Smooth muscle cell (in vitro differentiated cells): ENCODE results near the gene SHROOM2. TPM values are rescaled to one million over a fixed set of nuclear protein-coding genes. Genes with fewer than 3 reads are reported as not detected.

Experiments used
- DNase-seq: peaks from one replicate; lab custom pipeline; 2025; ENCODE audit not compliant: unreplicated experiment; lab: John Stamatoyannopoulos, UW
- H2AFZ ChIP-seq: fragments of 200-600 bp; sonication (generic); 2 replicates; pipeline ENCODE4 v1.6.0; 2016; ENCODE audit warnings: antibody characterized with exemption, low read depth, mild to moderate bottlenecking
- H3F3A ChIP-seq: fragments of 200-600 bp; sonication (generic); 2 replicates; pipeline ENCODE4 v1.6.0; 2017; ENCODE audit warnings: antibody characterized with exemption, low read depth
- H3K27ac ChIP-seq: fragments of 200-600 bp; sonication (generic); 2 replicates; pipeline ENCODE4 v1.5.1; 2016; ENCODE audit warnings: low read depth, mild to moderate bottlenecking
- H3K27me3 ChIP-seq: fragments of 200-600 bp; sonication (generic); 2 replicates; pipeline ENCODE4 v1.6.1; 2016; ENCODE audit warnings: low read depth, mild to moderate bottlenecking
- H3K36me3 ChIP-seq: fragments of 200-600 bp; sonication (generic); 2 replicates; pipeline ENCODE4 v1.5.1; 2016; ENCODE audit warnings: low read depth
- H3K4me1 ChIP-seq: fragments of 200-600 bp; sonication (generic); 2 replicates; pipeline ENCODE4 v1.5.1; 2016; ENCODE audit warnings: low read depth
- H3K4me2 ChIP-seq: fragments of 200-600 bp; sonication (generic); 2 replicates; pipeline ENCODE4 v1.6.0; 2016; ENCODE audit warnings: mild to moderate bottlenecking
- H3K4me3 ChIP-seq: fragments of 200-600 bp; sonication (generic); 2 replicates; pipeline ENCODE4 v1.5.1; 2016; ENCODE audit warnings: mild to moderate bottlenecking
- H3K79me2 ChIP-seq: fragments of 200-600 bp; sonication (generic); 2 replicates; pipeline ENCODE4 v1.6.0; 2016; ENCODE audit warnings: low read depth, mild to moderate bottlenecking
- H3K9ac ChIP-seq: fragments of 200-600 bp; sonication (generic); 2 replicates; pipeline ENCODE4 v1.6.0; 2016; ENCODE audit warnings: low read depth
- H3K9me3 ChIP-seq: fragments of 200-600 bp; sonication (generic); replicated peaks from 2 replicates; pipeline ENCODE4 v1.5.1; 2016; ENCODE audit warnings: low read depth
- H4K20me1 ChIP-seq: fragments of 200-600 bp; sonication (generic); 2 replicates; pipeline ENCODE4 v1.6.0; 2016; ENCODE audit warnings: low read depth
- CTCF ChIP-seq: fragments of 200-600 bp; sonication (generic); IDR thresholded peaks from 2 replicates; pipeline ENCODE4 v1.5.1; 2017; ENCODE audit warnings: borderline replicate concordance, mild to moderate bottlenecking, antibody characterized with exemption; ENCODE audit not compliant: insufficient read depth, poor library complexity, severe bottlenecking
- WGBS: methylation state at CpG from one replicate; pipeline ENCODE4 v1.1.7; 2016; ENCODE audit warnings: low lambda C conversion rate; 5-methylcytosine and 5-hydroxymethylcytosine counted together
- polyA plus RNA-seq: library from polyadenylated mRNA; unstranded; fragments of >200 nt; fragmentation: Nextera tagmentation; extraction: Ambion mirVana; gene quantifications from 2 replicates; pipeline ENCODE4 v1.2.1, GENCODE V29; 2016
- total RNA-seq: library from RNA; depleted of rRNA; stranded (reverse); fragments of >200 nt; gene quantifications from 2 replicates; pipeline ENCODE4 v1.2.3, GENCODE V29; 2014

SHROOM2 gene
- total and polyA plus RNA-seq, 2 experiments from 2014 or later, result 5.5 to 8.9 TPM

GRCh38 chrX:9821572-9821971, 35.3 kb downstream of the SHROOM2 start:
- H3K27ac ChIP-seq, result no peak overlapping the region
- H2AFZ ChIP-seq, result no peak overlapping the region
- H4K20me1 ChIP-seq, result no peaks in the 10 kb centered on the region
- TF ChIP-seq CTCF, result no peak
- 84% methylated on average over 7 of the region's 7 CpGs for WGBS
- H3K4me3 ChIP-seq, result no peak overlapping the region
- H3K4me1 ChIP-seq, result no peaks in the 10 kb centered on the region
- H3K9ac ChIP-seq, result no peak overlapping the region
- no peaks in the 10 kb centered on the region for H3K79me2 ChIP-seq
- H3K36me3 ChIP-seq, result no peaks in the 10 kb centered on the region
- no peak for DNase-seq
- H3K4me2 ChIP-seq, result no peak overlapping the region
- no peaks in the 10 kb centered on the region for H3F3A ChIP-seq
- no peaks in the 10 kb centered on the region for H3K9me3 ChIP-seq
- H3K27me3 ChIP-seq, result no peaks in the 10 kb centered on the region

DNA sequence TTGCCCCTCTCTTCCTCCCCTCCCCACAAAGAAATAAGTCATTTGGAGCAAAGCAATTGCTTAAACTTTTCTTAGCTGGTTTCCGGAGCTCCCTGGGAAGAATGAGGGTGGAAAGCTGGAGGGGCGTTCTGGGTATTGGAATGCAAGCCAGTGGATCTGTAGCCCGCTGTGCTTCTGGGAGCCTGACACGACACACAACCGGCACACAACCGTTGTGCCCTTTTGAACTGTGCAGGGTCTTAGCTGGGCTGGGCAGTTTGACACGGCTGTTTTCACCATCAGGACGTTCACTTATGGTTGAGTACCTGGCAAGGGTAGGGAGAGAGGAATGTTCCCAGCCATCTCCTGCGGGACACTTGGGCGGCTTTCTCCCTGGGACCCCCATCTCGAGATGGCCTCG, 38.3 kb downstream of the SHROOM2 start:
- Histone ChIP-seq H3K36me3 (no peaks in the 10 kb centered on the region), H3K4me3 (no peak overlapping the region), H3K4me2 (peak overlapping the region; percentile 43), H3K79me2 (peaks cover 3% of the 10 kb centered on the region), H3K9me3 (no peaks in the 10 kb centered on the region), H3K9ac (no peak overlapping the region), H4K20me1 (no peaks in the 10 kb centered on the region), H3K4me1 (no peaks in the 10 kb centered on the region), H3K27me3 (no peaks in the 10 kb centered on the region), H2AFZ (no peak overlapping the region), H3K27ac (no peak overlapping the region), H3F3A (no peaks in the 10 kb centered on the region)
- DNase-seq, result no peak
- TF ChIP-seq CTCF, result no peak
- 60% methylated on average over 12 of the region's 12 CpGs for WGBS

- no peaks in the 10 kb centered on the region for H3K4me1 ChIP-seq
- H3K27ac ChIP-seq, result no peak overlapping the region
- no peak overlapping the region for H2AFZ ChIP-seq
- no peak overlapping the region for H3K9ac ChIP-seq
- DNase-seq, result no peak
- peaks cover 3% of the 10 kb centered on the region for H3K79me2 ChIP-seq
- H3K4me2 ChIP-seq, result peak overlapping the region; percentile 43
- no peaks in the 10 kb centered on the region for H3K9me3 ChIP-seq
- no peak for TF ChIP-seq CTCF
- H3K36me3 ChIP-seq, result no peaks in the 10 kb centered on the region
- 47% methylated on average over 6 of the region's 6 CpGs for WGBS
- H3K4me3 ChIP-seq, result no peak overlapping the region
- H3K27me3 ChIP-seq, result no peaks in the 10 kb centered on the region
- H4K20me1 ChIP-seq, result no peaks in the 10 kb centered on the region
- no peaks in the 10 kb centered on the region for H3F3A ChIP-seq
These were observed 39.0 kb downstream of the SHROOM2 start for GRCh38 chrX:9825129-9825790.

- Histone ChIP-seq H3K4me2 (no peak overlapping the region), H3K4me1 (no peaks in the 10 kb centered on the region), H3K36me3 (no peaks in the 10 kb centered on the region), H3K79me2 (peaks cover 3% of the 10 kb centered on the region), H3F3A (no peaks in the 10 kb centered on the region), H4K20me1 (no peaks in the 10 kb centered on the region), H3K4me3 (no peak overlapping the region), H3K27ac (no peak overlapping the region), H2AFZ (no peak overlapping the region), H3K27me3 (no peaks in the 10 kb centered on the region), H3K9ac (no peak overlapping the region), H3K9me3 (no peaks in the 10 kb centered on the region)
- TF ChIP-seq CTCF, result no peak
- DNase-seq, result no peak
- WGBS, result 90% methylated on average over 8 of the region's 8 CpGs
These were observed 39.7 kb downstream of the SHROOM2 start for GRCh38 chrX:9825966-9826365.
